CD4-positive, alpha-beta T cell treated with Interferon alpha-2 for 1 hour (primary cell): ENCODE data around the gene ROPN1B.

Experiments used
- DNase-seq, 2 donors: peaks; one replicate each; pipeline ENCODE4 v3.0.0-alpha.2; 2020 to 2022

ROPN1B gene

DNA sequence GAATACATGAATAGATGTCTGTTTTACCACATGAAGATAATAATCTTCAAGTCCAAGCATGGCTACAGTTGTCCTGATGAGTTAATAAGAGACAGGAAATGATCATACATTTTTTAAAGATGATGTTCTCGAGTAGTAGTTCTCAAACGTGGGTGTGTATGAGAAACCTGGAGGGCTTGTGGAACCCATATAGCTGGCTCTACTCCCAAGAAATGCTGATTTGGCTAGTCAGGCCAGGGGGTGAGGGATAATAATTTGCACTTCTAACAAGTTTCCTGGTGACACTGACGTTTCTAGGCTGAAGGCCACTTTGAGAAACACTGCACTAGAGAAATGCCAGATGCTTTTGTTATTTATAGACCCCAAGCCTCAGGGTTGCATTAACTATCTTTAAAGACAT is 37.0 kb downstream of the ROPN1B start:
- no peak for DNase-seq

DNA sequence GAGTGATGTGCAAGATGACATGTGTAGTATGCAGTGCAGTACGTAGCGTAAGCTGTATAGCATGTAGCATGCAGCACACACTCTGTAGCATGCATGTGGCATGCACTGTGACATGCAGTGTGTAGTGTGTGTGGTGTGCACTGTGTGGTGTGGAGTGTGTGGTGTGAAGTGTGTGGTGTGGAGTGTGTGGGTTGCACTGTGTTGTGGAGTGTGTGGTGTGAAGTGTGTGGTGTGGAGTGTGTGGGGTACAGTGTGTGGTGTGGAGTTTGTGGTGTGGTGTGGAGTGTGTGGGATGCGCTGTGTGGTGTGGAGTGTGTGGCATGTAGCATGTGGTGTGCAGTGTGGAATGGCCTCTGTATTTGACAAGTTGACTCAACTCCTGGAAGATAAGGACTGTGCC is 39.2 kb downstream of the ROPN1B start:
- DNase-seq: no peak

- no peak for DNase-seq
Observed at GRCh38 chr3:126009181-126009580, 40.2 kb downstream of the ROPN1B start.

GRCh38 chr3:126013751-126014156 is 44.8 kb downstream of the ROPN1B start:
- no peak for DNase-seq

- DNase-seq: no peak
Observed at GRCh38 chr3:126014252-126014651, 45.3 kb downstream of the ROPN1B start.

DNA sequence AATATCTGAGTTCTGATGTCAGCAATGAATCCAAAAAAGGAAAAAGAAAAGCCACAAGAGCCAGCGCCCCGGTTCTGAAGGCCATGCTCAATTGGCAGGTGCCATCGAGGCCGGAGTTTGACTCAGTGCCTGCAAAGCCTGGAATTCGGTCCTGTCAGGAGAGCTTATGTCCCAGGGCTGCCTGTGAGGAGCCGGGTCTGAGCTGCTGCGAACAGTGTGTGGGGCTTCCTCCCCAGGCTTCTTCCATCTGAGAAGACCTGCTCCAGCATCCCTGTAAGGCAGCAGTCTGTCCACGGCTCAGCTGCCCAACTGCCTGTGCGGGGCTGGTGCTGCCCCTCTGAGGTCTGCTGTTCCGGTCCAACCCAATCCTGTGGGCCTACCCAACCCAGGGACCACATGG is 46.1 kb downstream of the ROPN1B start:
- DNase-seq: no peak

- DNase-seq: no peak
Observed at GRCh38 chr3:126016616-126017015, 47.6 kb downstream of the ROPN1B start.

- DNase-seq: no peak
Observed at GRCh38 chr3:126017362-126017761, 48.4 kb downstream of the ROPN1B start.

GRCh38 chr3:126018545-126018944 is 49.6 kb downstream of the ROPN1B start:
- no peak for DNase-seq

DNA sequence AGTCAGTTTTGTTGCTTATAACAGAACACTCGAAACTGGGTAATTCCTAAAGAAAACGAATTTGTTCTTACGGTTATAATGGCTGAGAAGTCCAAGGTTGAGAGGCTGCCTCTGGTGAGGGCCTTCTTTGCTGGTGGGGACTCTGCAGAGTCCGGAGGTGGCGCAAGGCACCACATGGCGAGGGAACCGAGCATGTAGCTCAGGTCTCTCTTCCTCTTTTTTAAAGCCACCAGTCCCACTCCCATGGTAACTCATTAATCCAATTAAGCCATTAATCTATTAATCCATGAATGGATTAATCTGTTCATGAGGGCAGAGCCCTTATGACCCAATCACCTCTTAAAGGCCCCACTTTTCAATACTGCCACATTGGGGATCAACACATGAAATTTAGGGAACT is 50.0 kb downstream of the ROPN1B start:
- DNase-seq: no peak

DNA sequence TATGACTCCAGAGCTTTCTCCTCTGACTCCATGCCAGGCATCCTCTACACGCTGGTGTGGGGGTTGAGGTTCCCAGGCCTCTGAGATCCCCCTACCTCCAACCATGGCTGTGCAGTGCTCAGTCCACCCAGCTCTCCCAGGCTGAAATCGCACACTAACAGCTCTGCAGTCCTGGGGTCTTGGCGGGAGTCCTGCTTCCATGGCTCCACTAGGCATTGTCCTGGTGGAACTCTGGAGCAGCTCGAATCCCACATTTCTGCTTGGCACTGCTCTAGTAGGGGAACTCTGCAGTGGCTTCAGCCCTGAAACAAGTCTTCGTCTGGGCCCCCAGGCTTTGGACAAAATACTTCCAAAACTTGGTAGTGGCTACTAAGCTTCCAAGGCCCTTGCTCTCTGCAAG is 50.7 kb downstream of the ROPN1B start:
- DNase-seq: no peak

GRCh38 chr3:126021224-126021623 is 52.2 kb downstream of the ROPN1B start:
- DNase-seq: no peak

GRCh38 chr3:126021702-126022101 is 52.7 kb downstream of the ROPN1B start:
- no peak for DNase-seq

DNA sequence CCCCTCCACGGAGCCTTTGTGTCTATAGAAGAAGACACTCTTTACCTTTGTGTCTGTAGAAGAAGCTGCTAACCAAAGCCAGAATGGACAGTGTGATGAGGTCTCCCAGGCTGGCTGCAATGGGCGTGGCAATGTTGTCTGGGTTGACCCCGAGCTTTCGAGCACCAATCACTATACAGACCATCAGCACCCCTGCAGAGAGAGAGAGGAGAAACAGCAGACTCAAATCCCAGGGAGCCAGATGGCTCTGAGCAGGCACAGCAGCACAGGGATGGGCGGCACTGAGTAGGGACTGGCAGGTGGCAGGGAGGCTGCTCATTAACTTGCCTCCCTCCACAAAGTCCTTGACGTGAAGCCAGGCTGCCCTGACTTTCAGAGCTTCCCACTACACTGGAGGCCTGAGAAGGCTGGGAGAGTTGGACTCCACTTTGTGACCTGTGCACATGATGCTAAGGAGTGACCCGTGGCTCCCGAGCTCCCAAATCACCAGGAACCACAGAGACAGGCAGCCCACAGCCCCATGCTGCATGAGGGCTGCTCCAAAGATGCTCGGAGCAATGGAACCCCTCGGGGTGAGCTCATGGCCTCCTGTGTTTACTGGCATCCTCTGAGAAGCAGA is 53.9 kb downstream of the ROPN1B start:
- no peak for DNase-seq

- DNase-seq: no peak
Observed at GRCh38 chr3:126023390-126023789, 54.4 kb downstream of the ROPN1B start.

GRCh38 chr3:126024049-126024854 is 55.3 kb downstream of the ROPN1B start:
- DNase-seq: no peak

- no peak for DNase-seq
Observed at GRCh38 chr3:126025116-126025729, 56.2 kb downstream of the ROPN1B start.

- DNase-seq: no peak
Observed at GRCh38 chr3:126025862-126026261, 56.9 kb downstream of the ROPN1B start.

GRCh38 chr3:126026277-126026751 is 57.3 kb downstream of the ROPN1B start:
- DNase-seq: peak in 1 of 2 donors; percentile 13

DNA sequence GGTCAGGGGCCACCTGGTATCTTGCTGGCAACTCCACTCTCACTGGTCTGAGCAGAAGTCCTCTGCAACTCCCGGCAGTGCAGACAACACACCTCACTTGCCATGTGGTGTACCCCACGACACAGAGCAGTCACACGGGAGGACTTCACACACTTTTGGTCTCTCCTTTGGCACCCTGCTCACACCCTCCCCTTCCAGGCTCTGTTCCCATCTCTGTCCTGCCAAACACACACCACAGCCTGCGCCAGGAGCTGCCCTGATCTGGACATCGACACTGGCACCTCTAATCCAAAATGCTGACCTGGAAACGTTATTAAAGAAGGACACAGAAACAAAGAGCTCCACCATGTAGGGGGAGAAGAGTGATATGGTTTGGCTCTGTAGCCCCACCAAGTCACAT is 57.8 kb downstream of the ROPN1B start:
- no peak for DNase-seq

GRCh38 chr3:126028096-126028495 is 59.1 kb downstream of the ROPN1B start:
- DNase-seq: no peak

DNA sequence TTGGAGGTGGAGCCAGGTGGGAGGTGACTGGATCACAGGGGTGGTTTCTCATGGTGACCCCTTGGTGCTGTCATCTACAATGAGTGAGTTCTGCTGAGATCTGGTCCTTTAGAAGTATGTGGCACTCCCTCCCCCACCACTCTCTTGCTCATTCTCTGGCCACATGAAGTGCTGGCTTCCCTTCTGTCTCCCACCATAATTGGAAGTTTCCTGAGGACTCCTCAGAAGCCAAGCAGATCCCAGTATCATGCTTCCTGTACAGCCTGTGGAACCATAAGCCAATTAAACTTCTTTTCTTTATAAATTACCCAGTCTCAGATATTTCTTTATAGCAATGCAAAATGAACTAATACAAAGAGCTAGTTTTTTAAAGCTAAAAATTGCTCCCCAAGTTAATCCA is 60.3 kb downstream of the ROPN1B start:
- no peak for DNase-seq

- DNase-seq: no peak
Observed at GRCh38 chr3:126030455-126030854, 61.5 kb downstream of the ROPN1B start.

GRCh38 chr3:126031981-126032471 is 63.0 kb downstream of the ROPN1B start:
- DNase-seq: no peak
